ENCODE data around the gene PFN3. TPM values are rescaled to one million over a fixed set of nuclear protein-coding genes. Genes with fewer than 3 reads are reported as not detected.

PFN3 gene
- total RNA-seq, 2 donors from 2014 or later: not detected

GRCh38 chr5:177443144-177443983 lies 42.9 kb upstream of the PFN3 start:
- peak overlapping the region; percentile 63 for H3K27ac Mint-ChIP-seq

GRCh38 chr5:177442066-177442826 lies 41.8 kb upstream of the PFN3 start:
- Mint-ChIP-seq H3K27ac (peak overlapping the region; percentile 57), H3K27me3 (ENCODE audit: low read depth) (no peaks in the 10 kb centered on the region), H3K4me3 (no peak overlapping the region), H3K36me3 (ENCODE audit: insufficient read depth in 2 of 2) (peaks cover 12 to 17% of the 10 kb centered on the region in 2 donors), H3K4me1 (ENCODE audit: low read depth) (peaks cover 69% of the 10 kb centered on the region), H3K9me3 (no peaks in the 10 kb centered on the region)
- DNase-seq: no peak
- no peak for ATAC-seq (replicated peaks in 1 of 2)

More at GRCh38 chr5:177443144-177443983, 42.9 kb upstream of the PFN3 start:
- Mint-ChIP-seq H3K36me3 (ENCODE audit: insufficient read depth in 2 of 2) (peaks cover 5 to 7% of the 10 kb centered on the region in 2 donors), H3K4me3 (peak overlapping the region; percentile 81 to 95), H3K9me3 (no peaks in the 10 kb centered on the region), H3K4me1 (ENCODE audit: low read depth) (peaks cover 67% of the 10 kb centered on the region), H3K27me3 (ENCODE audit: low read depth) (no peaks in the 10 kb centered on the region)
- no peak for ATAC-seq (replicated peaks in 1 of 2)
- no peak for DNase-seq

- H3K4me1 Mint-ChIP-seq (ENCODE audit: low read depth): peaks cover 72% of the 10 kb centered on the region
- no peak overlapping the region for H3K27ac Mint-ChIP-seq
- DNase-seq (no peak), ATAC-seq (replicated peaks in 1 of 2) (no peak)
- no peaks in the 10 kb centered on the region for H3K9me3 Mint-ChIP-seq
- no peaks in the 10 kb centered on the region for H3K27me3 Mint-ChIP-seq (ENCODE audit: low read depth)
- peaks cover 17 to 22% of the 10 kb centered on the region in 2 donors for H3K36me3 Mint-ChIP-seq (ENCODE audit: insufficient read depth in 2 of 2)
- no peak overlapping the region for H3K4me3 Mint-ChIP-seq
Measured at GRCh38 chr5:177440990-177441780, 40.7 kb upstream of the PFN3 start.

GRCh38 chr5:177440211-177440989 lies 39.9 kb upstream of the PFN3 start:
- ATAC-seq (replicated peaks in 1 of 2) (peak; percentile 67 to 86), DNase-seq (peak; percentile 50 to 66)
- Mint-ChIP-seq H3K27me3 (ENCODE audit: low read depth) (no peaks in the 10 kb centered on the region), H3K9me3 (no peaks in the 10 kb centered on the region), H3K27ac (peak overlapping the region; percentile 58), H3K36me3 (ENCODE audit: insufficient read depth in 2 of 2) (peaks cover 17 to 23% of the 10 kb centered on the region in 2 donors), H3K4me1 (ENCODE audit: low read depth) (peaks cover 70% of the 10 kb centered on the region), H3K4me3 (peak overlapping the region; percentile 46 to 56)

- Mint-ChIP-seq H3K4me1 (ENCODE audit: low read depth) (peaks cover 70% of the 10 kb centered on the region), H3K27me3 (ENCODE audit: low read depth) (no peaks in the 10 kb centered on the region), H3K9me3 (no peaks in the 10 kb centered on the region), H3K36me3 (ENCODE audit: insufficient read depth in 2 of 2) (peaks cover 17 to 23% of the 10 kb centered on the region in 2 donors), H3K4me3 (peak overlapping the region in 1 of 2 donors; percentile 56), H3K27ac (peak overlapping the region; percentile 58)
- ATAC-seq (replicated peaks in 1 of 2): no peak
- no peak for DNase-seq
Measured at GRCh38 chr5:177439518-177440053, 39.1 kb upstream of the PFN3 start.

- H3K27me3 Mint-ChIP-seq (ENCODE audit: low read depth): no peaks in the 10 kb centered on the region
- H3K4me1 Mint-ChIP-seq (ENCODE audit: low read depth): peaks cover 70% of the 10 kb centered on the region
- H3K4me3 Mint-ChIP-seq: no peak overlapping the region
- H3K36me3 Mint-ChIP-seq (ENCODE audit: insufficient read depth in 2 of 2): peaks cover 17 to 23% of the 10 kb centered on the region in 2 donors
- H3K27ac Mint-ChIP-seq: peak overlapping the region; percentile 86
- no peak for ATAC-seq (replicated peaks in 1 of 2)
- no peak for DNase-seq
- H3K9me3 Mint-ChIP-seq: no peaks in the 10 kb centered on the region
Measured at GRCh38 chr5:177438468-177438867, 38.0 kb upstream of the PFN3 start.

- DNase-seq (no peak), ATAC-seq (replicated peaks in 1 of 2) (no peak)
- Mint-ChIP-seq H3K27me3 (ENCODE audit: low read depth) (no peaks in the 10 kb centered on the region), H3K4me1 (ENCODE audit: low read depth) (peaks cover 72% of the 10 kb centered on the region), H3K27ac (peak overlapping the region; percentile 86), H3K9me3 (no peaks in the 10 kb centered on the region), H3K4me3 (no peak overlapping the region), H3K36me3 (ENCODE audit: insufficient read depth in 2 of 2) (peaks cover 19 to 30% of the 10 kb centered on the region in 2 donors)
Measured at GRCh38 chr5:177437623-177438022, 37.2 kb upstream of the PFN3 start.

GRCh38 chr5:177435847-177436536 lies 35.5 kb upstream of the PFN3 start:
- peaks cover 19 to 30% of the 10 kb centered on the region in 2 donors for H3K36me3 Mint-ChIP-seq (ENCODE audit: insufficient read depth in 2 of 2)
- peaks cover 81% of the 10 kb centered on the region for H3K4me1 Mint-ChIP-seq (ENCODE audit: low read depth)
- no peaks in the 10 kb centered on the region for H3K9me3 Mint-ChIP-seq
- ATAC-seq (replicated peaks in 1 of 2) (no peak), DNase-seq (no peak)
- no peak overlapping the region for H3K27ac Mint-ChIP-seq
- H3K27me3 Mint-ChIP-seq (ENCODE audit: low read depth): no peaks in the 10 kb centered on the region
- H3K4me3 Mint-ChIP-seq: no peak overlapping the region

DNA sequence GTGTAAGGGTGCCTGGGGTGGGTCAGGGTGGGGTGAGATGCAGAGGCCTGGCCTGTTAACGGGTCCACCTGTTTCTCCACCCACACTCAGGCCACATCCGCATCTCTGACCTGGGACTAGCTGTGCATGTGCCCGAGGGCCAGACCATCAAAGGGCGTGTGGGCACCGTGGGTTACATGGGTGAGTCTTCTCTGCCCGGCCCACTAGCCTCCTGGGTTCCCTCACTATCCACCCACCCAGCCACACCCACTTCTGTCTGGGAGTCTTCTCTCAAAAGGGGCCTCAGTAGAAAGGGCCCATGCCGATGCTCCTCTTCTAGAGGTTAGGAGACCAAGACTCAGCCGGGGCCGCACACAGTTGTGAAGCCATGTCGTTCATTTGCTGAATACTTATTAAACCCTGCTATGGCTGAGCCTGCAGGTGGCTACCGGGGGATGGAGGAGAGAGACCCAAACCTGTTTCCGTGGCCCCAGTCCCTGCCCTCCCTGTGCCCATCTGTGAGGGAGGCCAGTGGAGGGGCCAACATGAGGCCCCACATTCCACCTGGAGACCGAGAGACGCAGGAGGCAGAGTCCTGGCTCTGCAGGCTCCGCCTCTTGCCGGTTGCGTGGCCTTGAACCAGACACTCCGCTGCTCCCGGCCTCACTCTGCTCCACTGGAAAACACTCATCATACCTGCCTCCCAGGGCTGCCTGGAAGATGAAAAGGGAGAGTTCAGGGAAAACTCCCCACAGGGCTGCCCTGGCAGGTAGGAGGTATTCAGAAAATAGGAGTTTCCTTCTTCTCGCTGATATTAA lies 34.7 kb upstream of the PFN3 start:
- Mint-ChIP-seq H3K4me3 (peak overlapping the region in 1 of 2 donors; percentile 18), H3K4me1 (ENCODE audit: low read depth) (peaks cover 86% of the 10 kb centered on the region), H3K36me3 (ENCODE audit: insufficient read depth in 2 of 2) (peaks cover 19 to 31% of the 10 kb centered on the region in 2 donors), H3K27ac (no peak overlapping the region), H3K9me3 (no peaks in the 10 kb centered on the region), H3K27me3 (ENCODE audit: low read depth) (no peaks in the 10 kb centered on the region)
- DNase-seq: no peak
- ATAC-seq (replicated peaks in 1 of 2): no peak

- DNase-seq (peak; percentile 62 to 68), ATAC-seq (replicated peaks in 1 of 2) (peak; percentile 41 to 66)
- H3K4me1 Mint-ChIP-seq (ENCODE audit: low read depth): peaks cover 86% of the 10 kb centered on the region
Measured at GRCh38 chr5:177434437-177434836, 34.0 kb upstream of the PFN3 start.

GRCh38 chr5:177433658-177434217 lies 33.3 kb upstream of the PFN3 start:
- H3K36me3 Mint-ChIP-seq (ENCODE audit: insufficient read depth in 2 of 2): peaks cover 16 to 29% of the 10 kb centered on the region in 2 donors
- H3K9me3 Mint-ChIP-seq: no peaks in the 10 kb centered on the region
- H3K27me3 Mint-ChIP-seq (ENCODE audit: low read depth): no peaks in the 10 kb centered on the region
- ATAC-seq (replicated peaks in 1 of 2): no peak
- no peak for DNase-seq
- H3K4me3 Mint-ChIP-seq: peak overlapping the region; percentile 64 to 65
- H3K4me1 Mint-ChIP-seq (ENCODE audit: low read depth): peaks cover 86% of the 10 kb centered on the region
- H3K27ac Mint-ChIP-seq: no peak overlapping the region

More at GRCh38 chr5:177434437-177434836, 34.0 kb upstream of the PFN3 start:
- peaks cover 17 to 28% of the 10 kb centered on the region in 2 donors for H3K36me3 Mint-ChIP-seq (ENCODE audit: insufficient read depth in 2 of 2)
- H3K9me3 Mint-ChIP-seq: no peaks in the 10 kb centered on the region
- peak overlapping the region; percentile 16 for H3K27ac Mint-ChIP-seq
- H3K27me3 Mint-ChIP-seq (ENCODE audit: low read depth): no peaks in the 10 kb centered on the region
- peak overlapping the region; percentile 64 to 65 for H3K4me3 Mint-ChIP-seq
